Esophagus squamous epithelium (tissue), 4 donors: ENCODE results near the gene NOL4L.

Source experiments
- CTCF ChIP-seq, 6 experiments: fragments of 450-650 bp in 4 of 6; fragments of 200-600 bp in 2 of 6; sonication (generic) in 2 of 6; IDR thresholded peaks; one replicate each; pipeline ENCODE4 v1.5.1; 2016 to 2019; ENCODE audit warnings: antibody characterized with exemption in 6 of 6, mild to moderate bottlenecking in 4 of 6, moderate library complexity in 4 of 6
- POLR2A ChIP-seq, 4 donors: fragments of 450-650 bp; IDR thresholded peaks; one replicate each; pipeline ENCODE4 v1.6.1; 2017; ENCODE audit warnings: antibody characterized with exemption in 4 of 4, mild to moderate bottlenecking in 4 of 4, moderate library complexity in 3 of 4

- TF ChIP-seq CTCF (IDR thresholded peaks at IDR 0.05) (no peak), POLR2A (IDR thresholded peaks at IDR 0.05) (no peak)
Measured at GRCh38 chr20:32533732-32534131, 51.4 kb downstream of the NOL4L start.
